SK-N-MC (cell line): ENCODE results near the gene BCAM.
"Not testable (repeated sequence)": the region's sequence is repeated elsewhere in the genome, so short reads cannot be mapped to it uniquely, and the experiment has no call there.

ENCODE experiments used
- DNase-seq: peaks from one replicate; pipeline ENCODE4 v3.0.0-alpha.2; 2011; ENCODE audit warnings: low read depth, low spot score
- H3K27ac ChIP-seq: fragments of 200-600 bp; sonication (generic); 2 replicates; pipeline ENCODE4 v1.5.1; 2016; ENCODE audit warnings: mixed run types
- H3K36me3 ChIP-seq: fragments of 200-600 bp; sonication (generic); 2 replicates; pipeline ENCODE4 v1.6.1; 2017; ENCODE audit warnings: antibody characterized with exemption, low read length, mixed read lengths; ENCODE audit not compliant: insufficient read depth
- H3K4me3 ChIP-seq: fragments of 200-600 bp; sonication (generic); 2 replicates; pipeline ENCODE4 v1.5.1; 2016
- H3K9ac ChIP-seq: fragments of 200-600 bp; sonication (generic); 2 replicates; pipeline ENCODE4 v1.8.0; 2017; ENCODE audit warnings: mixed run types, mixed read lengths; ENCODE audit not compliant: insufficient read length
- H3K9me3 ChIP-seq: fragments of 200-600 bp; sonication (generic); 2 replicates; pipeline ENCODE4 v1.6.1; 2017; ENCODE audit warnings: low read depth, mild to moderate bottlenecking, antibody characterized with exemption, low read length, moderate library complexity, mixed read lengths
- EZH2 ChIP-seq: fragments of 200-600 bp; sonication (generic); IDR thresholded peaks from one replicate; pipeline ENCODE4 v1.6.1; 2017; ENCODE audit warnings: antibody characterized with exemption
- FOXP2 ChIP-seq: optimal IDR thresholded peaks from 2 replicates; pipeline ENCODE3; 2011; ENCODE audit warnings: mild to moderate bottlenecking, moderate library complexity; ENCODE audit not compliant: insufficient read depth; ENCODE audit errors: extremely low read length, control extremely low read depth
- POLR2AphosphoS5 ChIP-seq: IDR thresholded peaks from 2 replicates; pipeline ENCODE4 v1.6.1; 2012; ENCODE audit warnings: mild to moderate bottlenecking, low read depth, low read length, borderline replicate concordance

Gene BCAM

DNA sequence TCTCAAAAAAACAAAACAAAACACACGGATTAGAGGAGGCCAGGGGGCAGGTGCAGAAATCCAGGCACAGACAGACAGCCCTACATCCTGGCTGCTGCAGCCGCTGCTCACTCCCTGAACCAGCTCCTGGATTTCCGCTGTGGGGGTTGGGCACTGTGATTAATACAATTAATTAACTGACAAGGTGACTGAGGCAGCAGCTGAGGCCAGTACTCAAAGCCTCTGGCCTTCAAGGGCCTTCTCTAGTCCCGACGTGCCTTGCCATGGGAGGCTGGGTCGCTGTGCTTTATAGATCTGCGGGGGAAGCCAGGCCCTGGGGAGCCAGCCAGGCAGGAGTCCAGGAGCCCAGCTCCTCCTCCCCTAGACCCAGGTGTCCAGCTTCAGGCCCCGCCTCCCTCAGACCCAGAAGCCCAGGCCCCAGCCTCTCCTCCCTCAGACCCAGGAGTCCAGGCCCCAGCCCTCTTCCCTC is 41.8 kb downstream of the BCAM start:
- Histone ChIP-seq H3K36me3 (no peaks in the 10 kb centered on the region), H3K27ac (no peak overlapping the region), H3K4me3 (no peak overlapping the region), H3K9ac (no peak overlapping the region), H3K9me3 (no peaks in the 10 kb centered on the region)
- DNase-seq, result no peak
- TF ChIP-seq POLR2AphosphoS5, result no peak
- TF ChIP-seq EZH2, result no peak
- no peak for TF ChIP-seq FOXP2

DNA sequence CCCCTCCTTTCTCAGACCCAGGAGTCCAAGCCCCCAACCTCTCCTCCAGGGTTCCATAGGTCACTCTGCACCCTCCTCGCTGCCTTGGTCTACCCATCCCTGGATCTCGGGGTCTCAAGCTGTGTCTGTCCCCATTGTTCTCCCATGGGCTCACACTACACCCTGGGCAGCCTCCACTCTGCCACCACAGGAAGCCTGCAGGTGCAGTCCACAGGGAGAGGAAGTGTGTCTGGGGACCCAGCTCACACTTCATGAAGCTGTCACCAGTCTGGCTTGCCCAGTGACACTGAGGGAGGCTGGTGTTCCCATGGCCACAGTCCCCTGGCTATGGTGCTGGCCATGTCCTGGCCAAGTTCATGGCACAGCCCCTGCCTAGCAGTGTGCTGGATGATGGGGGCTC is 42.5 kb downstream of the BCAM start:
- Histone ChIP-seq H3K9me3 (no peaks in the 10 kb centered on the region), H3K27ac (no peak overlapping the region), H3K36me3 (no peaks in the 10 kb centered on the region), H3K9ac (no peak overlapping the region), H3K4me3 (no peak overlapping the region)
- no peak for DNase-seq
- TF ChIP-seq FOXP2 (no peak), POLR2AphosphoS5 (no peak), EZH2 (no peak)

DNA sequence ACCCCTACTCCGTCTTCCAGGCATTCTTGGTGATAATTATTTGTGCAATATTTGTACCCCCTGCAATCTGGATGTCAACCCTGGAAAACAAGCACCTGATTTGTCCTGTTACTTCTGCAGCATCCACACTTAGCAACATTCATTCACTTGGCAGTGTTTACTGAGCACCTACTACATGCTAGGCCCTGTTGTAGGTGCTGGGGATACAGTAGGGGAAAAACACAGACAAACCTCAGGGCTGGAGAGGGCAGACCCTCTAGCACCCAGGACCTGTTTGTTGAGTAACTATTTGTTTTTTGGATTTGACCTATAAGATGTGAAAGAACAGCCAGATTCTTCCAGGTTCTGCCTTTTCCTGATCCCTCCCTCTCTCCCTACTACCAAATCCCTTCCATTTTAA is 46.7 kb downstream of the BCAM start:
- no peak for DNase-seq
- Histone ChIP-seq H3K9me3 (no peaks in the 10 kb centered on the region), H3K36me3 (no peaks in the 10 kb centered on the region; the same call in 1 of the 2 replicates), H3K9ac (no peak overlapping the region), H3K4me3 (no peak overlapping the region), H3K27ac (no peak overlapping the region)
- TF ChIP-seq EZH2, result no peak
- no peak for TF ChIP-seq POLR2AphosphoS5
- no peak for TF ChIP-seq FOXP2

DNA sequence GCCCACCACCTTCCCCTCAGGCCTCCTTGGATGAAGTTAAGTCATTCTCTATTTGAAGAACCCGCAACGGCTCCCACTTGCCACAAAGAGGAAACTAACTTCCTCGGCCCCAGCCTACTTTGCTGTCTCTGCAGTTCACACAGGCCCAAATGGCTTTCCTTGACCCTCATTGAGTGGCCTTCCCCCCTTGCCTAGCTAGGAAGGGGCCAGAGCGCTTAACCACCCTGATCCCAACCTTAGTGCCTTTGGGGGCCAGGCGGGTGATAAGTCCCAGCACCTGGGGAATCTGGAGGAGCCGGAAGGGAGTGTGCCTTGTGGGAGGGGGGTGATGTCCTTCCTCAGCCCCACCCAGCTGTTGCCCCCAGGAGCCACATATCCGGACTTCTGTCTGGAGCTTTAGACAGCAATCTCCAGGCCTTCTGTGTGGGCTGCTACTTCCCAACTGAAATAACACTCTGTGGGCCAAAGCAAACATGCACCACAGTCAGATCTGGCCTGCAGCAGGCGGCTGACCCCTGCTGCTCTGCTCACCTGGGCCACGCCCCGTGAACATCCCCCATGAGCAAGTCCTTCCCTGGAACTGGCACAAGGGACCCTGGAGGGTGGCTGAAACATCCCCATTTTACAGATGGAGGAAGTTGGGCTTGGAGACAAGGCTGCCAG is 47.6 kb downstream of the BCAM start:
- no peak overlapping the region for H3K27ac ChIP-seq
- no peak for DNase-seq
- H3K36me3 ChIP-seq, result no peaks in the 10 kb centered on the region; the same call in 1 of the 2 replicates
- TF ChIP-seq FOXP2, result no peak
- no peak for TF ChIP-seq POLR2AphosphoS5
- no peak for TF ChIP-seq EZH2
- H3K4me3 ChIP-seq, result no peak overlapping the region
- no peak overlapping the region for H3K9ac ChIP-seq
- H3K9me3 ChIP-seq, result no peaks in the 10 kb centered on the region

DNA sequence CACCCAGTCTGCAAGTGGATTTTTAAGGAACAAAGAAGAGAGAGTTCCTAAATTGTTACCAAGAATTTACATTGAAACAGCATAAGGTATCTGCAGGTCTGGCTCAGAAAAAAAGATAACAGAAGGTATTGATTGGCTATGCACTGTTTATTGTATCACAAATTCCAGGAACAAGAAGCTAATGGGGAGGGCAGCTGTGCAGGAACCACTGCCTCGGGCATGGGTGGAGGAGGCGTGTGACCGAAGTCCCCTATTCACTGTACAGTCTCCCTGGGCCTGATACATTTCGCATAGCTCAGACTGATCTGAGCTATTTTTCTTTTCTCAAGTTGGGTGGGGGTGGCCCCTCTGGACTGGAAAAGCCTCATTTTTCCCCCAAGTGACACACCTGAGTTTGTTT is 48.9 kb downstream of the BCAM start:
- Histone ChIP-seq H3K9me3 (no peaks in the 10 kb centered on the region), H3K36me3 (no peaks in the 10 kb centered on the region; the same call in 1 of the 2 replicates), H3K27ac (no peak overlapping the region), H3K4me3 (no peak overlapping the region), H3K9ac (no peak overlapping the region)
- TF ChIP-seq EZH2, result no peak
- no peak for TF ChIP-seq POLR2AphosphoS5
- TF ChIP-seq FOXP2, result no peak
- no peak for DNase-seq

DNA sequence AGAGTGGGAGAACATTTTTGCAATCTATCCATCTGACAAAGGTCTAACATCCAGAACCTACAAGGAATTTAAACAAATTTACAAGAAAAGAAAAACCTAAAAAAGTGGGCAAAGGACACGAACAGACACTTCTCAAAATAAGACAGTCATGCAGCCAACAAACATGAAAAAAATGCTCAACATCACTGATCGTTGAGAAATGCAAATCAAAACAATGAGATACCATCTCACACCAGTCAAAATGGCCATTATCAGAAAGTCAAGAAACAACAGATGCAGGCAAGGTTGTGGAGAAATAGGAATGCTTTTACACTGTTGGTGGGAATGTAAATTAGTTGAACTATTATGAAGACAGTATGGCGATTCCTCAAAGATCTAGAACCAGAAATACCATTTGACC is 52.7 kb downstream of the BCAM start:
- not testable (repeated sequence) for H3K27ac ChIP-seq, H3K9ac ChIP-seq, H3K9me3 ChIP-seq, H3K4me3 ChIP-seq, H3K36me3 ChIP-seq, DNase-seq

DNA sequence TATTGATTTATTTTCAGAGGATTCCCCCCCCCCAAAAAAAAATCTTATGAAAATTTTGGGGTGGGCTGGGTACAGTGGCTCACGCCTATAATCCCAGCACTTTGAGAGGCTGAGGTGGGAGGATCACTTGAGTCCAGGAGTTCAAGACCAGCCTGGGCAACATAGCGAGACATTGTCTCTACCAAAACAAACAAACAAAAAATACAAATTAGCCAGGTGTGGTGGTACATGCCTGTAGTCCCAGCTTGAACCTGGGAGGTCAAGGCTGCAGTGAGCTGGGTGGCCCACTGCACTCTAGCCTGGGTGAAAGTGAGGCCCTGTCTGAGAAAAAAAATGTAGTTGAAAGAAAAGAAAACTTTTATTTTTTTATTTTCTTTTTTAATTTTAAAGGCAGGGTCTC is 55.1 kb downstream of the BCAM start:
- H3K4me3 ChIP-seq, result no peak overlapping the region
- no peaks in the 10 kb centered on the region; the same call in 1 of the 2 replicates for H3K36me3 ChIP-seq
- H3K9ac ChIP-seq, result no peak overlapping the region
- TF ChIP-seq POLR2AphosphoS5, result no peak
- TF ChIP-seq EZH2, result no peak
- TF ChIP-seq FOXP2, result no peak
- DNase-seq, result no peak
- no peak overlapping the region for H3K27ac ChIP-seq
- no peaks in the 10 kb centered on the region for H3K9me3 ChIP-seq

DNA sequence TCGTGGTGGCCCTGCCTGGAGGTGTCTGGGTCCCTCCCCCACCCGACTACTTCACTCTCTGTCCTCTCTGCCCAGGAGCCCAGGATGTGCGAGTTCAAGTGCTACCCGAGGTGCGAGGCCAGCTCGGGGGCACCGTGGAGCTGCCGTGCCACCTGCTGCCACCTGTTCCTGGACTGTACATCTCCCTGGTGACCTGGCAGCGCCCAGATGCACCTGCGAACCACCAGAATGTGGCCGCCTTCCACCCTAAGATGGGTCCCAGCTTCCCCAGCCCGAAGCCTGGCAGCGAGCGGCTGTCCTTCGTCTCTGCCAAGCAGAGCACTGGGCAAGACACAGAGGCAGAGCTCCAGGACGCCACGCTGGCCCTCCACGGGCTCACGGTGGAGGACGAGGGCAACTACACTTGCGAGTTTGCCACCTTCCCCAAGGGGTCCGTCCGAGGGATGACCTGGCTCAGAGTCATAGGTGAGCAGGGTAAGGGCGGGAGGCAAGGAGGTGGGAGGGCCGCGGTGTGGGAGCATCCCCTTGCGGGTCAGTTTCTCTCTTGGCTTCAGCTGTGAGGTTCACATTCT is 56.4 kb downstream of the BCAM start:
- H3K27ac ChIP-seq, result no peak overlapping the region
- H3K9ac ChIP-seq, result no peak overlapping the region
- no peak for DNase-seq
- TF ChIP-seq FOXP2 (no peak), POLR2AphosphoS5 (no peak), EZH2 (no peak)
- no peaks in the 10 kb centered on the region; the same call in 1 of the 2 replicates for H3K36me3 ChIP-seq
- H3K4me3 ChIP-seq, result no peak overlapping the region
- H3K9me3 ChIP-seq, result no peaks in the 10 kb centered on the region

DNA sequence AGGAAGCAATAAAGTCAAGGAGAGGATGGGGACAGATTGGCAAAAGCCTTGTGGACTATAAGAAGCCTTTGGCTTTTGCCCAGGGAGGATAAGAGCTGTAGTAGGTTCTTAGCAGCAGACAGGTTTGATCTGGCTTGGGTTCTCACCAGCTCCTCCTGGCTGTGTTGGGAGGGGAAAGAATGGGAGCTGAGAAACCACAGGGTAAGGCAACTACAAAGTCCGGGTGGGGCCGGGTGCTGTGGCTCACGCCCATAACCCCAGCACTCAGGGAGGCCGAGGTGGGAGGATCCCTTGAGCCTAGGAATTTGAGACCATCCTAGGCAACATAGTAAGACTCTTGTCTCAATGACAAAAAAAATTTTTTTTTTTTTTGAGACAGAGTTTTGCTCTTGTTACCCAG is 57.8 kb downstream of the BCAM start:
- Histone ChIP-seq H3K9ac (no peak overlapping the region), H3K9me3 (no peaks in the 10 kb centered on the region), H3K27ac (no peak overlapping the region), H3K36me3 (no peaks in the 10 kb centered on the region; the same call in 1 of the 2 replicates), H3K4me3 (no peak overlapping the region)
- TF ChIP-seq FOXP2, result no peak
- no peak for TF ChIP-seq EZH2
- no peak for TF ChIP-seq POLR2AphosphoS5
- DNase-seq, result no peak
